Cerebellar nuclear complex (tissue), 1 donor: Measurements from ENCODE around the gene NEK7.
"Not testable (repeated sequence)": the region's sequence is repeated elsewhere in the genome, so short reads cannot be mapped to it uniquely, and the experiment has no call there.

Experiments used
- DNase-seq, 2 experiments: peaks; one replicate each; lab custom pipeline; 2025; lab: John Stamatoyannopoulos, UW

The NEK7 gene

GRCh38 chr1:198171667-198172540, 15.1 kb downstream of the NEK7 start:
- no peak for DNase-seq

- no peak for DNase-seq
Observed at GRCh38 chr1:198173832-198174231, 17.0 kb downstream of the NEK7 start.

- DNase-seq, result no peak
Observed at GRCh38 chr1:198174297-198174696, 17.5 kb downstream of the NEK7 start.

GRCh38 chr1:198175423-198176170, 18.8 kb downstream of the NEK7 start:
- DNase-seq, result no peak

GRCh38 chr1:198176179-198176578, 19.4 kb downstream of the NEK7 start:
- no peak for DNase-seq

GRCh38 chr1:198177546-198177945, 20.7 kb downstream of the NEK7 start:
- no peak for DNase-seq

GRCh38 chr1:198178615-198179014, 21.8 kb downstream of the NEK7 start:
- no peak for DNase-seq

- no peak for DNase-seq
Observed at GRCh38 chr1:198179556-198179981, 22.8 kb downstream of the NEK7 start.

GRCh38 chr1:198183605-198184004, 26.8 kb downstream of the NEK7 start:
- DNase-seq, result no peak

- DNase-seq, result no peak
Observed at GRCh38 chr1:198184516-198184915, 27.7 kb downstream of the NEK7 start.

GRCh38 chr1:198185146-198185545, 28.3 kb downstream of the NEK7 start:
- no peak for DNase-seq

GRCh38 chr1:198185759-198186158, 29.0 kb downstream of the NEK7 start:
- DNase-seq, result no peak

GRCh38 chr1:198186916-198187580, 30.2 kb downstream of the NEK7 start:
- DNase-seq, result no peak

GRCh38 chr1:198187973-198188588, 31.3 kb downstream of the NEK7 start:
- DNase-seq, result no peak

- DNase-seq, result no peak
Observed at GRCh38 chr1:198191117-198191516, 34.3 kb downstream of the NEK7 start.

- DNase-seq, result not testable (repeated sequence)
Observed at GRCh38 chr1:198193871-198194270, 37.1 kb downstream of the NEK7 start.

- DNase-seq, result no peak
Observed at GRCh38 chr1:198196630-198197029, 39.8 kb downstream of the NEK7 start.

- DNase-seq, result no peak
Observed at GRCh38 chr1:198197285-198197684, 40.5 kb downstream of the NEK7 start.

GRCh38 chr1:198199105-198199504, 42.3 kb downstream of the NEK7 start:
- no peak for DNase-seq

GRCh38 chr1:198201956-198202784, 45.4 kb downstream of the NEK7 start:
- DNase-seq, result no peak

GRCh38 chr1:198203434-198203833, 46.6 kb downstream of the NEK7 start:
- DNase-seq, result no peak
